Testis (tissue), 3 donors: ENCODE results near the gene JAK3. TPM values are rescaled to one million over a fixed set of nuclear protein-coding genes. Genes with fewer than 3 reads are reported as not detected.

Experiments
- DNase-seq: peaks from one replicate; pipeline ENCODE4 v3.0.0-alpha.2; 2019
- H3K27ac ChIP-seq, 2 donors: fragments of 200-600 bp; sonication (generic); one replicate each; pipeline ENCODE4 v1.5.1; 2019
- H3K27me3 ChIP-seq: fragments of 200-600 bp; sonication (generic); one replicate; pipeline ENCODE4 v1.5.1; 2019
- H3K36me3 ChIP-seq: fragments of 200-600 bp; sonication (generic); one replicate; pipeline ENCODE4 v1.5.1; 2017; ENCODE audit warnings: low read depth; ENCODE audit errors: missing control alignments
- H3K4me1 ChIP-seq: fragments of 200-600 bp; sonication (generic); one replicate; pipeline ENCODE4 v1.5.1; 2019
- H3K4me3 ChIP-seq, 2 donors: fragments of 200-600 bp; sonication (generic); one replicate each; pipeline ENCODE4 v1.5.1; 2017 to 2019
- H3K9me3 ChIP-seq: fragments of 200-600 bp; sonication (generic); one replicate; pipeline ENCODE4 v1.5.1; 2017
- CTCF ChIP-seq, 3 experiments: fragments of 450-650 bp in 2 of 3; fragments of 200-600 bp in 1 of 3; sonication (generic) in 1 of 3; IDR thresholded peaks; one replicate each; pipeline ENCODE4 v1.5.1; 2016 to 2019; ENCODE audit warnings: antibody characterized with exemption in 3 of 3, mild to moderate bottlenecking in 2 of 3, moderate library complexity in 1 of 3
- POLR2A ChIP-seq: fragments of 450-650 bp; IDR thresholded peaks from one replicate; pipeline ENCODE4 v1.6.1; 2017; ENCODE audit warnings: antibody characterized with exemption, mild to moderate bottlenecking, moderate library complexity
- WGBS, 2 donors: methylation state at CpG; one replicate each; pipeline ENCODE4 v1.1.5; 2018; 5-methylcytosine and 5-hydroxymethylcytosine counted together
- intact Hi-C: fragments of 100-400 bp; cut with DNase I; formaldehyde crosslinking; loops from one replicate; pipeline ENCODE4 v1.15.1; 2023; ENCODE audit warnings: low total_unique reads
- polyA plus RNA-seq: library from polyadenylated mRNA; stranded (reverse); fragments of 350-450 nt; fragmentation: Illumina TruSeq; extraction: RNeasy Lipid Tissue Mini Kit (QIAGEN cat#74804); gene quantifications from one replicate; pipeline ENCODE4 v1.2.3, GENCODE V29; 2014; ENCODE audit warnings: low read depth, low replicate concordance; ENCODE audit not compliant: insufficient read depth
- total RNA-seq, 2 donors: library from RNA; depleted of rRNA; stranded (reverse); fragments of >200 nt; gene quantifications; one replicate each; pipeline ENCODE4 v1.2.3, GENCODE V29; 2016

JAK3 gene
- total and polyA plus RNA-seq, 3 donors from 2014 or later: 3.5 to 10.5 (median 5.0) TPM

GRCh38 chr19:17855280-17856152, 7.7 kb upstream of the JAK3 start:
- H3K9me3 ChIP-seq: no peaks in the 10 kb centered on the region
- 18 to 21% methylated on average over 22 to 24 of the region's 29 CpGs for WGBS, 2 donors
- H3K36me3 ChIP-seq: no peaks in the 10 kb centered on the region
- H3K4me3 ChIP-seq: no peak overlapping the region
- intact Hi-C loops: loop anchor here (5.0 kb wide), 1 partner anchor 137 kb away; no protein-coding TSS in a partner anchor
- peaks cover 5% of the 10 kb centered on the region for H3K4me1 ChIP-seq
- DNase-seq: peak; percentile 93
- H3K27ac ChIP-seq: no peak overlapping the region
- H3K27me3 ChIP-seq: no peaks in the 10 kb centered on the region
- peak; percentile 92 to 99 (median 97) for TF ChIP-seq CTCF (IDR thresholded peaks at IDR 0.05)
- TF ChIP-seq POLR2A: no peak

DNA sequence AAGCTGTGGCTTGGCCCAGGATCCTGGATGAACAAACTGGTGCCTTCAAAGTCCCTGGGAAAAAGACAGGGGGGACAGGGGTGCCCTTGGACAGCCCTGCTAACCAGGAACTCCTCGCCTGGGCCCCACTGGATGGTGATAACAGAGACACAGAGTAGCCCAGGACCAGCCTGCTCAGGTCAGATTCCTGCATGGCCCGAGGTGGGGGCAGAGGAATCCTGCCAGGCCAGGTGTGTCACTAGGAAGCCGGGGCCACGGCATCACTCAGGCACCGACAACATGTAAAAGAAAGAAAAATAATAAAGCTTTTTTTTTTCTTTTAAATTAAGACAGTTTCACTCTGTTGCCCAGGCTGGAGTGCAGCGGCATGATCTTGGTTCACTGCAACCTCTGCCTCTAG, 6.3 kb upstream of the JAK3 start:
- no peak overlapping the region for H3K27ac ChIP-seq
- TF ChIP-seq POLR2A (no peak), CTCF (IDR thresholded peaks at IDR 0.05) (no peak)
- 78 to 87% methylated on average over 6 of the region's 6 CpGs for WGBS, 2 donors

GRCh38 chr19:17848595-17849292, 962 bp upstream of the JAK3 start:
- Histone ChIP-seq H3K36me3 (no peaks in the 10 kb centered on the region), H3K9me3 (no peaks in the 10 kb centered on the region), H3K4me1 (peaks cover 35% of the 10 kb centered on the region), H3K27me3 (no peaks in the 10 kb centered on the region), H3K27ac (peak overlapping the region; percentile 87 to 92), H3K4me3 (no peak overlapping the region)
- WGBS, 2 donors: 42 to 60% methylated on average over 14 of the region's 14 CpGs
- intact Hi-C loops: no loop called here
- DNase-seq: no peak
- TF ChIP-seq CTCF (IDR thresholded peaks at IDR 0.05) (no peak), POLR2A (no peak)

More for the DNA sequence above, 6.3 kb upstream of the JAK3 start:
- Histone ChIP-seq H3K4me1 (peaks cover 16% of the 10 kb centered on the region), H3K27me3 (no peaks in the 10 kb centered on the region), H3K9me3 (no peaks in the 10 kb centered on the region), H3K4me3 (no peak overlapping the region), H3K36me3 (no peaks in the 10 kb centered on the region)
- intact Hi-C loops: no loop called here
- DNase-seq: no peak

DNA sequence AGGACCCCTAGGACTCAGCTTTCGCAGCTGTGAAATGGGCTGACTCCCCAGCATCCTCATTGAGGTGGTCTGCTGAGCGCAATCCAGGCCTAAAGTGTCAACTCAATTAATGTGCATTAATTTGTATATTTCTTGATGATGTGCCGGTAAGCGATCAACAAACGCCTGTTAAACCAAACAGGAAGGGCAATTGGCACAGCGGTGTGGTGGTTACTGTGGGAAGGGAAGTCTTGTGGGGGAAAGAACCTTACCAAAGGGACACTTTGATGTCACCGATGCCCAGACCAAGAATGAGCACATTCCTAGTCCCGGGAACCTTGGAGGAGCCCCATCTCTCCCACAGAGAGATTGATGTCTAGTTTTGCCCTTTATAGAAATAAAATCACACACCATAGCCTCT, 1.6 kb downstream of the JAK3 start:
- intact Hi-C loops: no loop called here
- no peak overlapping the region for H3K4me3 ChIP-seq
- no peaks in the 10 kb centered on the region for H3K9me3 ChIP-seq
- no peaks in the 10 kb centered on the region for H3K36me3 ChIP-seq
- H3K27me3 ChIP-seq: no peaks in the 10 kb centered on the region
- TF ChIP-seq CTCF (IDR thresholded peaks at IDR 0.05) (no peak), POLR2A (no peak)
- H3K4me1 ChIP-seq: peaks cover 42% of the 10 kb centered on the region
- no peak for DNase-seq
- 84 to 91% methylated on average over 8 of the region's 8 CpGs for WGBS, 2 donors
- no peak overlapping the region for H3K27ac ChIP-seq
